WTC11 (cell line): ENCODE measurements around the gene RFX6.

ENCODE experiments used
- AFF4 ChIP-seq: sonication (generic); formaldehyde crosslinking; IDR thresholded peaks from 2 replicates; pipeline ENCODE4 v1.8.1; 2023; ENCODE audit warnings: mild to moderate bottlenecking, missing genetic modification reagents, borderline replicate concordance
- CREB1 ChIP-seq: sonication (generic); formaldehyde crosslinking; IDR thresholded peaks from 2 replicates; pipeline ENCODE4 v1.8.0; 2023; ENCODE audit warnings: mild to moderate bottlenecking, missing genetic modification reagents
- CTCF ChIP-seq: fragments of 200-600 bp; IDR thresholded peaks from 2 replicates; pipeline ENCODE4 v1.8.0; 2022; ENCODE audit warnings: antibody characterized with exemption
- EMX1 ChIP-seq: fragments of 250-450 bp; sonication (Bioruptor Pico); IDR thresholded peaks from 2 replicates; pipeline ENCODE4 v1.8.0; 2021; ENCODE audit warnings: mild to moderate bottlenecking
- ETV6 ChIP-seq: sonication (generic); formaldehyde crosslinking; IDR thresholded peaks from 2 replicates; pipeline ENCODE4 v1.8.1; 2022; ENCODE audit warnings: mild to moderate bottlenecking, missing genetic modification reagents
- FOXK1 ChIP-seq: sonication (generic); formaldehyde crosslinking; IDR thresholded peaks from 2 replicates; pipeline ENCODE4 v1.8.0; 2022; ENCODE audit warnings: mild to moderate bottlenecking, moderate library complexity, missing genetic modification reagents
- IRF2 ChIP-seq: sonication (generic); formaldehyde crosslinking; IDR thresholded peaks from 2 replicates; pipeline ENCODE4 v1.8.0; 2022; ENCODE audit warnings: low read depth, missing genetic modification reagents, borderline replicate concordance
- NR2C2 ChIP-seq: sonication (generic); formaldehyde crosslinking; IDR thresholded peaks from 2 replicates; pipeline ENCODE4 v1.8.0; 2022; ENCODE audit warnings: mild to moderate bottlenecking, missing genetic modification reagents
- RELA ChIP-seq: sonication (generic); formaldehyde crosslinking; IDR thresholded peaks from 2 replicates; pipeline ENCODE4 v1.8.1; 2022; ENCODE audit warnings: missing genetic modification reagents, mild to moderate bottlenecking, borderline replicate concordance
- ZNF281 ChIP-seq: sonication (generic); formaldehyde crosslinking; IDR thresholded peaks from 2 replicates; pipeline ENCODE4 v1.8.0; 2023; ENCODE audit warnings: mild to moderate bottlenecking, missing genetic modification reagents
- ZNF416 ChIP-seq: fragments of 250-450 bp; sonication (Bioruptor Pico); IDR thresholded peaks from 2 replicates; pipeline ENCODE4 v1.9.0; 2021; ENCODE audit warnings: mild to moderate bottlenecking, inconsistent platforms

GRCh38 chr6:116842459-116842858 lies 34.6 kb upstream of the RFX6 start:
- TF ChIP-seq CTCF: no peak
- TF ChIP-seq IRF2 (CRISPR knock-in tag): no peak
- no peak for TF ChIP-seq ZNF416 (CRISPR knock-in tag)
- no peak for TF ChIP-seq FOXK1 (CRISPR knock-in tag)
- TF ChIP-seq CREB1 (CRISPR knock-in tag): no peak
- no peak for TF ChIP-seq EMX1
- TF ChIP-seq AFF4 (CRISPR knock-in tag): no peak
- no peak for TF ChIP-seq RELA
- no peak for TF ChIP-seq NR2C2 (CRISPR knock-in tag)
- TF ChIP-seq ZNF281 (CRISPR knock-in tag): no peak
- TF ChIP-seq ETV6 (CRISPR knock-in tag): no peak
